A204.1 (cell line): ENCODE data around the gene BRINP2.

Experiments used
- FAIRE-seq: peaks from 2 replicates; lab custom pipeline; 2012; peaks lifted over from hg19 to GRCh38; lab: Jason Lieb, UNC

The BRINP2 gene

DNA sequence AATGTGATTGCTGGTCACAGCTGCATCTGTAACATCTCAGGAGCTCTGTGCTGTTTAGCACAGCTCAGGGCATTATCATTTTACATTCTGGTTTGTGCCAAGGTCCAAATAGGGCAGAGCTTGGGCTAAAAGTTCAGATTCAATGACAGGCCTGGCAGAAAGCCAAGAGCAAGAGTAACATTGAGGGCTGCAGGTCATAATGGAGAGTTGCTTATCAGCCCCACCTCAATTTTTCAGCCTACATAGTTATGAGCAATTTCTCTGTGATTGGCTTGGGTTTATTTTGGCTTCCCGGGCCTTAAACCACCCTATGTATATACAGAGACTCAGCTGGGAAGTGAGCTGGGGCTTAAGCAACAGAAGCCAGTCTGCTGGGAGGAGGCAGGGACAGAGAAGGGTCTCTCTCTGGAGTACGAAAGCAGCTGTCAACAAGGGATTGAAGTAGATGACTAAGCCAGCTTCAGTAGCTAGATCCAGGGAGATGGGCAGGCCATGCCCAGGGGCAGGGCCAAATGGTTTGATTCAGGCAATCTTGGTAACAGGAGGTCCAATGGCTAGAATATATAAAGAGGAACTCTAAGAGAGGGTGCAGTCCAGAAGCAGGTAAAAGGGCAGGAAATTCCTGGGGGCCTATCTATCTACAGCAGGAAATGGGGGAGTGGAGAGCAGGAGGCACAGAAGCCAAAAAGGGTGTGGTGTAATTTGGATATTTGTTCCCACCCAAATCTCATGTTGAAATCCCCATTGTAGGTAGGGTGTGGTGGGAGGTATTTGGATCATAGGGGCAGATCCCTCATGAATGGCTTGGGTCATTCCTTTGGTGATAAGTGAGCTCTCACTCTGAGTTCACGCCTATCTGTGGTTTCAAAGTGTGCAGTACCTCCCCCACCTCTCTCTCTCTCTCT, 49.0 kb downstream of the BRINP2 start:
- no peak for FAIRE-seq

DNA sequence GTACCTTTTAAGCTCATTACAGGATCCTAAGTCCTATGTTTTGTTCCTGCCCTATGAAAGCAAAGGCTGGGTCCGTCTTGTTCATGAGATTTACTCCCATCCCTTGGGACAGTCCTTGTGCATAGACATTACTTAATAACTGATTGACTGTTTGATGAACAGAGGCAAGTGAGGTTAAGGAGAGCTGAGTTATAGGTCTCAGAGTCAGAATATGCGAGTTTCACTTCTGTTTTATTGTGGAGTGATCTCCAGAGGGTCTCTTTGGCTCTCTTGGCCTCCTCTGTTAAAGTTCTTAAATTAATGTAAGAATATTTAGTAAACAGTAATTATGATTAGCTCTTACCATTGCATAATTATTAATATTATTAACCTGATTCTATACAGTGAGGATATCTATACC, 52.6 kb downstream of the BRINP2 start:
- FAIRE-seq, result no peak

DNA sequence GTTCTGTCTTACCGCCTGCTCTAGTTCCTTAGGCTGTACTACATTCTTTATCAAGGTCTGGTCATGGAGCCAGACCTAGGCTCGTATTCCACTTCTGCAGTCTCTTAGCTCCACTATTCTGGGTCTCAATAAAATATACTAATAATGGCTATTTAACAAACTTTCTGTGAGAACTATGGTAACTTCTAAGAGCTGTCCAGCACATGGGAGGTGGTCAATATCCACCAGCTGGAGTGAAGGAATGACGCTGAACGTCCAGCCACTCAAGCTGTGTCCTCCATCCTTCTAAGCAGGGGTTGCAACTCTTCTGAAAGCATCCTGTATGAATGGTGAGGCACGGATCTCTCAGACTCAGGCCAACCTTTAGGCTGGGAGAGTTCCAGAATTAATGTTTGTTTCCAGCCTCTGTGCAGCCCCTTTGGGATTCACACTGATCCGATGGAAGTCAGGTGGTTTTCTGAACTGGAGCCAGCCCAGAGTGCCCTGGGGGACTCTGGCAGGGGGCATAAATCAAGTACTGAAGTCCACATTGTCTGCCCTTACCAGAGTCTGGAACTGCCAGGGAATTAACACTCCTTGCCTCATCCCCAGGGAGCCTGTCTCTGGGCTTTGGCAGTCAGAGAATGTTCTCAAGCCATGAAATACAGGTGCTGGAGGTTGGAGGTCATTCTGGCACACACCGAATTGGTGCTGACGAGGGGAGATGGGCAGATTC, 57.4 kb downstream of the BRINP2 start:
- no peak for FAIRE-seq

DNA sequence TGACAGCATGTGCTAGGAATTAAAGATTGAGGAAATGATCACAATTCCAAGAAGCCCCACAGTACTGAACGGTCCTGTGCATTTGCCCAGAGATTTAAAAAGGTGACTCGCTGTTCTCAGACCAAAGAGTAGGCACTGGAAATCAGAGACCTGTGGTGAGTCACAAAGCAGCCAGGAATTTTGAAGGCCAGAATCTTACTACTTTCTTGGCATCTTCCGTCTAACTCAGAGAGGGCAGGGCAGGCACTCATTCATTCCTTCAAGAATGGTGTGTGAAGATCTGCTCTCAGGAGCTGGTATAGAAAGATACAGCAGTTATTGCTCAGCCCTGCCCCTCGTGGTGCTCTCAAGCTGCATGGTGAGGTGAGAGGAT, 57.9 kb downstream of the BRINP2 start:
- no peak for FAIRE-seq

DNA sequence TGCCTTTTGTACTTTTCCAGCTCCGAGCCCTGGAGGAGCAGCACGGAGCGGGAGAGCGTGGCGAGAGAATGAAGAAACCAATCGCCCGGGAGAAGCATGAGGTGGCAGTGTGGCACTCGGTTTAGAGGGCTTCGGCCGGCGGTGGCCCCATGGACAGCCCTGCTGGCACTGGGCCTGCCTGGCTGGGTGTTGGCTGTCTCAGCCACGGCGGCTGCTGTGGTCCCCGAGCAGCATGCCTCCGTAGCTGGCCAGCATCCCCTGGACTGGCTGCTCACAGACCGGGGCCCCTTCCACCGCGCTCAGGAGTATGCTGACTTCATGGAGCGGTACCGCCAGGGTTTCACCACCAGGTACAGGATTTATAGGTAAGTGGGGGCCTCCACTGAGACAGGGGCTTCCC, 59.0 kb downstream of the BRINP2 start:
- FAIRE-seq, result no peak

DNA sequence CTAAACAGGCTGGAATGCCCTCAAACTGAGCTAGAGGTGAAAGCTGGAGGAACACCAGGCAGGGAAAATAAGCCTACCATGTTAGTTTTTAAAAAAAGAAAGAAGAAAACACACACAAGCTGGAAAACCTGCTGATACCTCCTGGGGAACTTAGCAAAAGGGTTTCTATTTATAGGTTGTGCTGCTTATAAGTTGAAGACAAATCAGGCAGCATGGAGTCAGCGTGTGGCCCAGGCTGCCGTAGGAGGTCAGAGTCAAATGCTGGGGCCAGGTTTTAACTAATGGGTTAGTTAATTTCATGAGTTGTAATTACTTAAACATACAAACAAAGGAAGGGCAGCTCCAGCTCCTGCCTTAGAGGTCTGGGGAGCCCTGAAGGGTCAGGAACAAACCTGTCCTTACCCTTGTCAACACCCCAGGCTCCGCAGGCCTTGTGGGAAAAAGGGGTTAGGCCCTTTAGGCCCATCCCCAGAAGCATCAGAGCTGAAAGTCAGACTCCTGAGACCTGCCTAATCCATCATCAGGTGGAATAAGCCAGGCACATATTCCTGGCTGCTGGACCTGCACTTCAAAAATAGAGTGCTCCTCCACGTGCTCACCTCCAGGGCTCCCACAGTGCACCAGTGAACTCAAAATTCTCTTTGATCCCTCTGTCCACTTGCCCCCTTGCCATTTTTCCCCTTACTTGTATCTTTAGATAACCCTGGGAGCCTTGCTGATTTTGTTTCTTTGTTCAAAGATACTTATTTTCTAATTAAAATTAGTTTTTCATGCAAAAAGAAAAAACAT, 59.7 kb downstream of the BRINP2 start:
- no peak for FAIRE-seq

DNA sequence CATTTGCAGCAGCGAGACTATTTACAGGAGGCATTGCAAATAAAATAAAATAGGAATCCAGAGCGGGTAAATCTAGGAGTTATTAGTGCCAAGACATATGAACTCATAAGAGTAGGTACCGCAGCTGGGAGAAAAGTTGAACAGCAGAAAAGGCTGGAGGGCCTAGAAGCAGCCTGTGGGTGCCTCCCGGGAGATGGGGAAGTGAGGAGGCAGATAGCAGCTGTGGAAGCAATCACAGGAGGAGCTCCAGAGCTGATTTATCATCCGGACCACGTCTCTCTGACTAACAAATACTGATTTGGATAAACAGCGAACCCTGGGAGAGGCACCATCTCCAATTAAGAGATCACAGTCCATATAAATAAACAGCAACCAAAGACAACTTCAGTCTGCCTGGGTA, 64.6 kb downstream of the BRINP2 start:
- FAIRE-seq, result no peak

DNA sequence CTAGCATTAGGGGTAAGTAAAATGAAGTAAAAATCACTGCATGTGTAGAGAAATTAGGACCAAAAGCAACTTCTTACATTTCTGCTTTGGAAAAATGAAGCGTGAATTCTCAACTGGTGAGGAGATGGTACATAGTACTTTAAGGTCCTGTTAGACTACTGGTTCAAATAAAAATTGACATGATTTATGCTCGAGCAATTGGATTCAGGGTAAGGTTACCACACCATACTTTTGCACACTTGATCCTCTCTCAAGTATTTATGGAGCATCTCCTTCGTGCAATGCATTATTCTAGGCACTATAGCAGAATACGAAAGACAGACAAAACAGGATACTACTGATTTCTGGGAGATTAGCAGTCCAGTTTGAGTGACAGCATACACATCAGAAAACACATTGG, 66.2 kb downstream of the BRINP2 start:
- no peak for FAIRE-seq

DNA sequence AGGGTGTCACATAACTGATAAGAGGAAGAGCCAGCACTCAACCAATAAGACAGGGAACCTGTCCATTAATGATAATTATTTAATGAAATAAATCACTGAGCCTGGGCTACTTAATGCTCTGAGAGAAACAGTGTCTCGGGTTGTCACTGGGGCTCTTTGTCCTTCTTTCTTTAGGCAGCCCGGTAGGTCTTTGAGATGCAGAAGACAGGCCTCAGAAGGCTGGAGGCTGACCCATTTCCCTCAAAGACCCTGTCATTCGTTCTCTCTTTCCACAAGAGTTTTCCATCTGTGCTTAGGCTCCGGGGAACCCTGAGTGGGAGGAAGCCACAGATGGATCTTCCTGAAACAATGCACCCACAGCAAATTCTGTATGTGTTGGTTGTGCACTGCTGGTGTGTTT, 68.2 kb downstream of the BRINP2 start:
- FAIRE-seq, result no peak

DNA sequence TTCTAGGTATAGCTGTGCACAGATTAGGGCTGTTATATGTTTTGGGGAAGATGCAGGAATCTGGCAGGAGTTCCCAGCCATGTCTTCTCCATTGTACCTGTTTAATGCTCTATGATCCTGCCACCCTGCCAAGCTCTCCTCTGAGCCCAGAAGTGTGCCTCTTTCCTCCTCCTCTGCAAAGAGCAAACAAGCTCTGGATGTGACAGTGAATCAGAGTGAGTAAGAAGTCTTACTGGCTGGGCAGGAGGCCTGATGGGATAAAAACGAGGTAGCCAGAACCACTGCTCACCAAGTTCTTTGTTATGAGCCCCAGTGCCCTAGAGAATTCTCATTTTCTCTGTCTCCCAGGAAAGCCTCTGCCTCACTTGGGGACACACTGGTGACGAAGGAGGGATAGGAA, 69.0 kb downstream of the BRINP2 start:
- FAIRE-seq, result no peak

DNA sequence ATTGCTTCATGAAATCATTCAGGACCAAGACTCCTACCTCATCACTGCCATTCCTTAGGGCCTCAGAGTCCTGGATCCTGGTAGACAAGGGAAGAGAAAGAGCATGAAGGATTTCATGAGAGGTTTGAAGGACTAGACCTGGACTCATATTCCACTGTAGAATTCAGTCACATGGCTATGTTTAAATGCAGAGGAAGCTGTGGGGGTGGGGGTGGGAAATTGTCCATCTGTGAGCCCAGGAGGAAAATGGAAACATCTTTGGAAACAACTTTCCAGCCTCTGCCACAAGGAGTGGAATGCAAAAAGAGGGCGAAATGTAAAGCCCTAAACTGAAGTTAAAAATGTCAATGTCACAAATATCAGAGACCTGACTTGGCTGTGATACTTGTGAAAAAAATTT, 73.0 kb downstream of the BRINP2 start:
- FAIRE-seq, result no peak

DNA sequence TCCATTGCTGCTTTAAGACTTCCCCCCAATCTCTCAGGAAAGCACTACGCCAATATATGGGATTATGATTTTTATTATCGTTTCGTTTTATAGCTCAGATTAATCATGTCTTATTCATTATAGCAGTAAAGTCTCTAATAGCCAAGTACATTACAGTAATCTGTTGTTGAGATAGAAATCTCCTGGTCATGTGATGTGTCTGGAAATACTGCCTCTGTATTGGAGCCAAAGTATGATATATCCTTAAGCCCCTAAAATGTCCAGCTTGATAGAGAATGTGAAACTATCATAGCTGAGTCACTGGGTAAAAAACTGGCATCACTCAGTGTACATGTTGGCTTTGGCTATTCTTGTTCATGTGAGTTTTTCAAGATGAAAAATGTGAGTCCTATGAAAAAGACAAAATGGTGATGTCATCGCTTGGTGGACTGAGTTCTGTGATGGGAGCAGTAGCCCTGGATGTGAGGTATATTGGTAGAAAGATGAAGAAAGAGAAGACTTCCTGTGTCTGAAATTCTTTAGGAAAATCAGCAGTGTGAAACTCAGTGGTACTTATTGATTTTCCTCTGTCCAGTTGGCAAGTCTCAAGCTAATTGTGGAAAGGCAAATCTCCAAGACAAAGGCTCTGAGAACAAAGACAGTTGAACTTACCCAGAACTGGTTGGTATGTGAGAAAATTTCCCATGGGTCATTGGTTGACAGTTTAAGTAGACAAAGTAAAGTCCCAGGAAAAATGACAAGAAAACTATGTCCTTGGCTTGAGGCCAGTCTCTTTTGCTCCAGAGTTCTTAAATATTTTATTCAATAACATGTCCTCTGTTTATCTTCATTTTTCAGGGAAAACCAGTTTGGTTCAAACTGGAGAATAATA, 76.2 kb downstream of the BRINP2 start:
- FAIRE-seq, result no peak

DNA sequence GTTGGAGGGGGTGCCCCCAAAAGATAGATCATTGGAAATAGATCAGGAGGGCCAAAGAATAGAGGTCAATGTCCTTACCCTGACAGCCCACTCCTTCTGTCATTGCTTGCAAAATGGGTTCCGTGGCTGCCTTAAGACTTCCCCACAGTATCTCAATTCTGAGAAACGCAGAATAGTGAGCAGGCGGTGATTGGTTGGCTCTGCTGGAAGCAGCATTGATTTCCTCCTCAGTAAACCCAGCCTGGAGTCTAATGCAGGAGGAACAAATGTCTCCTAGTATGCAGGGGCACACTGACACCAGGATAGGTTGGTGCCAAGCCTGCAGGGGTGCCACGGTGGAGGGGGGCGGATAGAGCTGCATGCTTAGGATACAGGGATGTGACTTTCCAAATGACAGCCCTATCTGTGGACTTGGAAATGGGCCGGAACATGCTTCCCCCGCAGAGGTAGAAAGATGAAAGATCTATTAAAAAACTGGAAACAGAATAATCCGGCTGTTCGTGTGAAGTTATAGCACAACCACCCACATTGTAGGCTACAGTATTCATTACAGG, 76.9 kb downstream of the BRINP2 start:
- FAIRE-seq, result no peak

DNA sequence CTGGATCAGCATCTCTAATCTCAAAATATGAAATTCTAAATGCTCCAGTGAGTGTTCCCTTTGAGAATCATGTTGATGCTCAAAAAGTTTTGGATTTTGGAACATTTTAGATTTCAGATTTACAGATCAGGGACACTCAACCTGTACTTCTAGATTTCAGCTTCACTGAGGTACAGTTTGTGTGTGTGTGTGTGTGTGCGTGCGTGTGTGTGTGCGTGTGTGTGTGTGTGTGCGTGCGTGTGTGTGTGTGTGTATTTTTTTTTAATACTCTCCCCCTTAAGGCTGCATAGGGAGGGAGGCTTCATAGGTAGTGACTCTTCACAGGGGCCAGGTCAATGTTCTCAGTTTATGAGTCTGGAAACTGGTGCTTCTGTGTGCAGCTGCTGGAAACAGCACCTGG, 77.5 kb downstream of the BRINP2 start:
- no peak for FAIRE-seq

DNA sequence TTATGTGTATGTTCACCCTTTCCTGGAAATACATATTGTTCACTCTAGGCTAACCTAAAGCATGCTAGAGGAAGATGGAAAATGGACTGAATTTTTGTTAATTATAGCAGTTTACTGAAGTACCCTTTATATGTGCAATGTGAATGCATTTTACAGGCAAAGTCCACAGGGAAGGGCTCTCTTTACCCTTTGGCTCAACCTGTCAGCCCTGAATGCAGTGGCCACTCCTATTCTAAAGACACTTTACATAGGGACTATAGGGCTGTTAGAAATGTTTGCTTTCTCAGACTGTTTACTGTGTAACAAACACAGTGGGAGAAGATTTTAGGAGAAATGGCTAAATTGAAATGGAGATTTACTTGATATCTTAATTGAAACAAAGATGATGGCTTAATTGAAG, 78.5 kb downstream of the BRINP2 start:
- no peak for FAIRE-seq

DNA sequence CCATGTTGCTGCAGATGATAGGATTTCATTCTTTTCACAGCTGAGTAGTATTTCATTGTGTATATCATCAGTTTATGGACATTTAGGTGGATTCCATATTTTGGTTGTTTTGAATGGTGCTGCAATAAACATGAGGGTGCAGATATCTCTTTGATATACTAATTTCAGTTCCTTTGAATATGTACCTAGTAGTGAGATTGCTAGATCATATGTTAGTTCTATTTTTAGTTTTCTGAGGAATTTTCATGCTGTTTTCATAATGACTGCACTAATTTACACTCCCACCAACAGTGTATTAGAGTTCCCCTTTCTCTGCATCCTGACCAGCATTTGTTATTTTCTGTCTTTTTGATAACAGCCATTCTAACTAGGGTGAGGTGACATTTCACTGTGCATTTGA, 82.1 kb downstream of the BRINP2 start:
- FAIRE-seq, result no peak

DNA sequence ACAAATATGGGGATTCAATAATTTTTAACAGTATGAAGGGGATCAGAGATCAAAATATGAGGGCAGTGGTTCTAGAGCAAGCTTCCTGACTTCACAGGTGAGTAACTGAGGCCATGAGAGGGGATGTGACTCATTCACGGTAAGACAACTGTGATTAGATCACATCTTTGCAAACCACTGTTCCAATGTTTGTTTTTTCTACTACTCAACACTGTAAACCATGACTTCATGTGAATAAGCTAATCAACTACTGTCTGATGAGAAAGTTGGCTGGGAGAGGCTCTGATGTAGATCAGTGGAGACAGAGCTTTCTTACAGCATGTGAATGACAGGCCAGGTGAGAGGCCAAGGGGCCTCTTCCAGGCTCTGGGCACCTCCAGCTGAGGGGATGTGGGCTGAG, 84.7 kb downstream of the BRINP2 start:
- FAIRE-seq, result no peak

DNA sequence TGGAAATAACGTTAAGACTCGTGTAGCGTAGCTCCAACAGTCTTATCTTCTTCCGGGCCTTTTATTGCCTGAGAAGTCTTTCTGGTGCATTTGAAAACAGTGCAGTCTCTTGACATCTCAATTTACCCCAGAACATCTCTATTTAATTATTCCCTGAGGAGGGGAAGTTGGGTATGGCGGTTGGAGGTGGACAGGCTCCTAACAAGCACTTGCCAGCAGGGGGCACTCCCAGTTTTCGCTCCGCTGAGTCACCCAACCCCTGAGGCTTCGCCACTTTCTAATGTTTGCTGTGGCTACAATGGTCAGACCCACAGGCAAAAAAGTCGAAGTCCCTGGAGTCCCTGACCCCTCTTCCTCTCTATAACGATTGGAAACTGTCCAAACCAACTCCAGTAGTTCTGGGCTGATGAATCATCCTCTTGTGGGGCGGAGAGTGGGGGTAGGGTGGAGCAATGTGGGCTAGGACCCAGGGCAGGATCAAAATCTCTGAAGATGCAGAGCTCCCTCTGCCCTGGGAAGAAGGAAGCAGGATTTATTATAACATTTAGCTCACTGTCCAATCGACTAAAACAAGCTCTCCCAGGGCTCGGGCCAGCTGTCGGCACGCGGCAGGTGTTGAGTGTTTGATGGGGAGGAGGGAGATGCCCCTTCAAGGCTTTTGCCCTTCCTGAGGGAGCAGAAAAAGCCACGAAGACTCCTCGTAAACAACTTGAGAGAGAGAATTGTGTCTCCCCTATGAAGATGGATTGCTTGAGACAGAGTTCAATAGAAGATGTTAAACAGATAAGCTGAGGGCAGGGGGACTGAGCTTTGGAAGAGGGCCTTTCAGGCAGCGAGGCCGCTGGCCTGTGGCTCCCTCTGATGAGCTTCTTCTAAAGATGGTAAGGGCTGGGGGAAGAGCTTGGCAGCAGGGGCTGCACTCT, 85.7 kb downstream of the BRINP2 start:
- no peak for FAIRE-seq

DNA sequence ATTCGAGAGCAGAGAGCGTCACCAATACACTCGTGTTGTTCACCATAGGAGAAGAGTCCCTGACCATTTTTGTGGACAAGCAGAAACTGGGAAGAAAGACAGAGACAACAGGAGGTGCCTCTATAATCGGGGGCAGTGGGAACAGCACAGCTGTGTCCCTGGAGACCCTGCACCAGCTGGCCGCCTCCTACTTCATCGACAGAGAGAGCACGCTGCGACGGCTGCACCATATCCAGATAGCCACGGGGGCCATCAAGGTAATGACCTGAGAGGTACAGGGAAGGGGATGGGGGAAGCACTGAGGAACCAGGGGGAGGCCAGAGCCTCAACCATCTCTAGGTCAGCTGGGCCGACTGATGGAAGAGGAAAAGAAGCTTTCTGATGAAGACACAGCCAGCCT, 86.4 kb downstream of the BRINP2 start:
- no peak for FAIRE-seq

DNA sequence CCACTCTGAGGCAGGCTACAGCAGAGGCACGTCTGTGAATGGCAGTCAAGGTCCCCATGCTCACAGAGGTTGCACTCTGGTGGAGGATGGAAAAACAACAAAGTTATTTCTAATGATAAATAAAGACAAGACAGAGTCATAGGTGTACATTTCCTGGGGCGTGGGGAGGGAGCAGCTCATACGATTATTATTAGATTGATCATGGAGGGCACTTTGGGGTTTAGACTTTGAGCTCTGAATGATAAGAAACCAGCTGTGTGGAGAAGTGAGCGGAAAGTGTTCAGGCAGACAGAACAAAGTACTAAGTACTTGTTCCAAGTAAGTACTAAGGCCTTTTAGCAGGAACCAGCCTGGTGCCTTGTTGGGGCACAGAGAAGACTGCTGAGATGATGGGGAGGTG, 86.8 kb downstream of the BRINP2 start:
- FAIRE-seq, result no peak

DNA sequence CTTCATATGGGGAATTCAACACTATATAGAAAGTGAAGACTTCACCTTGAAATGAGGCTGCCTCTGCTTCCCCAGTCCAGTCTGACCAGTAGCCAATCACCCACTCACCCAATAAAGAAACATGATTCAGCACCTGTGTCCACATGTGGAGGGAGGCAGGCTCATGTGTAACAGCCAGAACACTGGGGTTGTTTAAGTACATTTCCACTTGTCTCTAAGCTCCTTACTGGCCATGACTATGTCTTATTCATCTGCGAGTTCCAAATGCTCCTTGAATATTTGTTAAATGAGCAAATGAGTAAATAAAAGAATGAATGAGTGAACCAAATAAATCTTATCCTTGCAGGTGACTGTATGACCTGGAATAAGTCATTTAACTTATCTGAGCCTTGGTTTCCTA, 100.1 kb downstream of the BRINP2 start:
- FAIRE-seq, result no peak
